GM19438 (cell line): ENCODE data around the gene KLHL10.
"Not testable (repeated sequence)": the region's sequence is repeated elsewhere in the genome, so short reads cannot be mapped to it uniquely, and the experiment has no call there.

Experiments
- ATAC-seq: cut with Tn5 transposase; IDR thresholded peaks from one replicate; pipeline ENCODE4 v1.9.1; 2021; ENCODE audit warnings: low read depth; ENCODE audit not compliant: unreplicated experiment

KLHL10 gene

GRCh38 chr17:41813152-41813680 lies 24.4 kb upstream of the KLHL10 start:
- ATAC-seq = no peak

DNA sequence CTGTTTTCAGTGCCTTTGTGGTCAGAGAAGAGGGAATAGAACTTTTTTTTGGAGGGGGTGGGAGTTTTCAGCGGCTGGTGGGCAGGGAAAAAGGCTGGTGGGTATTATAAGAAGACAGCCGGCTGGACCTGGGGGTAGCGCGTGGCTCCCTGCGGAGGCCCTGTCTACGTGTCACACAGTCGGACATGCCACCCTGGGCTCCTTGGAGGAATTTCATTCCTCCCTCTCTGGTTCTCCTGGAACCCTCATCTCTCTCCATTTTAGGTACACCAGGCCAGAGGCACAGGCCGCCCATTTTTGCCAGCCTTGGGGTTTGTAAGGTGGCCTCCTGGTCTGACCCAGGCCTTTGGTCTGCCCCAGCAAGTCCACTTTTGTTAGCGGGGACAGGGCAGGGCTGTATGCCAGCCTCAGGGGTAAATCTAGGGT lies 23.9 kb upstream of the KLHL10 start:
- ATAC-seq = no peak

DNA sequence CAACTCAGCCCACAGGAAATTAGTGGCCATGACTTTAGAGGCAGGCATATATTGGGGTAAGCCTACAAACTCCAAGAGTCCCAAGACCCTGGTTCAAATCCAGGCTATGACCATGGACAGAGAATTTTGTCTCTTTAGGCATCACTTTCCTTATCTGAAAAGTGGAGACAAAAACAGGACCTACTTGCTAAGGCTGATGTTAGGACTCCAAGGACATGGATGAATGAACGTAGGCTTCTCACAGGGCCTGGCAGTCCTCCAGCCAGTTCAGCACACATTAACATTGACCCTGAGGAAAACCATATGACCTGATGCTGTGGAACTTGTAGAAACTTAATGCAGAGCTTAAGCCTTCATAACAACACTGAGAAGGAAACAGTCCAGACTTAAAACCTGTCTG lies 23.4 kb upstream of the KLHL10 start:
- ATAC-seq = no peak

DNA sequence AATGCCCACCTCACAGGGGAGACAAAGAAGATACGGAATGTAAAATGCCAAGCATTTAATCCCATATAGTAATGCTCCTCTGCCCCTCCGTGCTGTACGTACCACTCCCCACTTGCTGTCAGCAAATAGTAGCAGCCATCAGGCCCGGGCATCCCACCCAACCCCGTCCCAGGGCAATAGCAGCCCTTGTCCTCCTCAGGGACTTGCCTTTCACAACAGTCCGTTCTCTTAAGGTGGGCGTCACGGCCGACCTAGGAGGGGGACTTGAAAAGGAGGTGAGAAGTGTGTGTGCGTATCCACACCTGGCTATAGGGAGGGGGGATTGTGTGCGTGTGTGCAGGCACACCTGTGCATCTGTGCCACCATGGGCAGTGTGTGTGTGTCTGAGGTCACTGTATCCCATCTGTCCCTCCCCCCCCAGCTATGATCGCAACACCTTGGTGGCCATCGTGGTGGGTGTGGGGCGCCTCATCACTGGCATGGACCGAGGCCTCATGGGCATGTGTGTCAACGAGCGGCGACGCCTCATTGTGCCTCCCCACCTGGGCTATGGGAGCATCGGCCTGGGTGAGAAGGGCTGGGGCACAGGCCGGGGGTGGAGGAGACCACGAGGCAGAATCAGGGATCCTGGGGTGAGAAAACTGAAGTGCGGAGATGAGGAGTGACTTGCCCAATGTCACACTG lies 20.8 kb upstream of the KLHL10 start:
- no peak for ATAC-seq

DNA sequence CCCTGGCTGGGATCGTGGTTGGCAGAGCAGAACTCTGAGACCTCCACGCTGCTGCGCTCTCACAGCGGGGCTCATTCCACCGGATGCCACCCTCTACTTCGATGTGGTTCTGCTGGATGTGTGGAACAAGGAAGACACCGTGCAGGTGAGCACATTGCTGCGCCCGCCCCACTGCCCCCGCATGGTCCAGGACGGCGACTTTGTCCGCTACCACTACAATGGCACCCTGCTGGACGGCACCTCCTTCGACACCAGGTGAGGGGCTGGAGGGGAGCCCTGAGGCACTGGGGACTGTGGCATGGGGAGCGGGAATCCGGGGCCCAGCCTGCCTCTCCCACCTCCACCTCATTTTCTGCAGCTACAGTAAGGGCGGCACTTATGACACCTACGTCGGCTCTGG lies 19.6 kb upstream of the KLHL10 start:
- ATAC-seq = no peak

DNA sequence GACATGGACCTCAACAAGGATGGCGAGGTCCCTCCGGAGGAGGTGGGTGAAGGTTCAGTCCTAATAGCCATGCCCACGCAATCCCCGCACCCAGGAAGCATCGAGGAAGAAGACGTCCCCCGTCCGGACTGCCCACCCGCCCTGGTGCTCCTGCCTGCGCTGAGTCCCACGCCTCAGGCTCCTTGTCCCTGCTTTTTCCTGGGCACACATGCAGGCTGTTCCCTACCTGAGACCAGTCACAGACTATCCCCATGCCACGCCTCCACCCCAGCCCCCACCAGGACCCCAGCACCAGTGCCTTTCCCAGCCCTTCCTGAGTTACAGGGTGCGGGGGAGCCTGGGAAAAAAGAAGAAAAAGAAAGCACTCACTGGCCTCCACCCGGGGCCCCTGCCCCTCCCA lies 15.8 kb upstream of the KLHL10 start:
- no peak for ATAC-seq

- ATAC-seq = no peak
Measured at GRCh38 chr17:41822216-41823140, 15.1 kb upstream of the KLHL10 start.

- ATAC-seq = no peak
Measured at GRCh38 chr17:41823141-41823524, 14.5 kb upstream of the KLHL10 start.

- ATAC-seq = no peak
Measured at GRCh38 chr17:41823580-41823979, 14.0 kb upstream of the KLHL10 start.

- ATAC-seq = no peak
Measured at GRCh38 chr17:41824086-41824485, 13.5 kb upstream of the KLHL10 start.

DNA sequence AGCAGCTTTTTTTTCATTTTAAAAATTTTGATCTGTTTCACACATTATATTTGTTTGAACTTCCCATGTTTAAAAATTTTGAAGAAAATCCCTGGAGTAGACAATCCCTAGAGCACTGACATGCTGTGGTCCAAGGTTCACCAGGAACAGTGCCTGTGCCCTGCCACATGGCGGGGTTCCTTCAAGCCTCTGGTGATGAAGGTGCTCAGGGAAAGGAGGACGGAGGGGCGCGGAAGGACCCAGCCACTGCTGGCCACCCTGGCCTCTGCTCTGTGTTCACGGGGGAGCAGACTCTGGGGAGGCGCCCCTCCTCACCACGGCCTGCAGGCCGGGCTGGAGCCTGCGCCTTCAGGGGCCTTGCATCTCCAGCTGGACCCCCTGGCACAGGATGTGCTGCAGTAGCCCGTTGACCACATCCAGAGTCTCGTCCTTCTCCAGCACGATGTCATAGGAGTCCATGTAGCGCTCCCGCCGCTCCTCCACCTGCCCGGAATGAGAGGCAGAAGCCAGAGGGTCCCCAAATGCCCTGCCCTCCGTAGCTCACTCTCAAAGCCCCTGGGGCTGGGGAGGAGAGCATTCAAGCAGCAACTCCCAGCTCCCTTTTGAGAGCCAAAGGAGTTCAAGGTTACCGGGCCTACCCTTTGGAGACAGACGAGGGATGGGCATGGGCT lies 12.3 kb upstream of the KLHL10 start:
- ATAC-seq = no peak

GRCh38 chr17:41829961-41830360 lies 7.7 kb upstream of the KLHL10 start:
- ATAC-seq = not testable (repeated sequence)

GRCh38 chr17:41835214-41835799 lies 2.3 kb upstream of the KLHL10 start:
- ATAC-seq = peak; percentile 28

DNA sequence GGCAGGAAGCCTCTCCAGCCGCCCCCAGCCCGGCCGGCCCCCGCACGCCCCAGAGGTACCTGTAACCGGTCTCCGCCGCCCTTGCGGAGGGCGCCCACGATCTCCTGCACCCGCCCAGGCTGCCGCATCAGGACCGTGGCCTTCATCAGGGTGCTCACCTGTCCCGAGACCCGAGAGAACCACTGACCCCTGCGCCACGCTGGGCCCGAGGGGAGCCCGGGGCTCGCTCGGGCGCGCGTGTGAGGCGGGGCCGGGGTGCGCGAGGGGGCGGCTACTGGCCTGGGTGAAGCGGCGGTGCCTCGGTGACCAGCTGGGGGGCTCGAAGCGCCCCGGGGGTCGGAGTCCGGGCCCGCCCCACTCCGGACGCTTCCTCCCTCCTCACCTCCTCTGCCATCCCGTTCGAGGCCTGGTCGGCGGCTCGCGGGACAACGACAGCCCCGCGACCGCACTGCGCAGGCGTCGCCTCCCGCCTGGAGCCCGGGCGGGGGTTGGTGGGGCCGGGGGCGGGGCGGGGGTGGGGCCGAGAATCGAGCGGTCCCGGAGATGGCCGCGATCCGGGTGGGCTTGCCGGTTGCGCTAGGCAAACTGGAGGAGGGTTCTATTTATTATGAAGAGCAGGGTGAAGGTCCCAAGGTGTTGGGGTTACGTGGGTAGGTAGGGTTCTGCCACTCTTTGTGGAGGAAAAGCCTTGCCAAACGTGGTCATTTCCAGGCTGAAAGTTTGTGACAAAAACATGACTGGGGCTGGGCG lies 1.6 kb upstream of the KLHL10 start, which contains the start of gene NT5C3B:
TSS of gene NT5C3B (minus strand) at position 433 of the 750 bp plus-strand sequence. CDS start at position 394, 39 bp downstream.
- peak; percentile 68 for ATAC-seq

DNA sequence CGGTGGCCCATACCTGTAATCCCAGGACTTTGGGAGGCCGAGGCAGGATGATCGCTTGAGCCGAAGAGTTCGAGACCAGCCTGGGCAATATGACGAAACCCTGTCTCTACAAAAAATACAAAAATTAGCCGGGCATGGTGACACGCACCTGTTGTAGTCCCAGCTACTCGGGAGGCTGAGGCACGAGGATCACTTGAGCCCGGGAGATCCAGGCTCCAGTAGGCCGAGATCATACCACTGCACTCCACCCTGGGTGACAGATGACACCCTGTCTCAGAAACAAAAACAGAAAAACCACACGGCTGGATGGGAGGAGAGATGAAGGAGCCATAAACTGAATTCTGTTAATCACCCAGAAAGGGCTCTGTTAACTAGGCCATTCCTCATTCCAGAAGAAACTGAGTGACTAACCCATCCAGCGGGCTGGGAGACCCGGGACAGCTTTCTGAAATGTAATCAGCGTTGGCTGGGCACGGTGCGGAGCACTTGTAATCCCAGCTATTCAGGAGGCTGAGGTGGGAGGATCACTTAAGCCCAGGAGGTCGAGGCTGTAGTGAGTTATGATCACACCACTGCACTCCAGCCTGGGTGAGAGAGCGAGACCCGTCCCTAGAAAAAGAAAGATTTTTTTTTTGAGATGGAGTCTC lies 952 bp upstream of the KLHL10 start:
- no peak for ATAC-seq

- ATAC-seq = not testable (repeated sequence)
Measured at GRCh38 chr17:41839448-41839847, 1.8 kb downstream of the KLHL10 start.

- ATAC-seq = not testable (repeated sequence)
Measured at GRCh38 chr17:41840781-41841180, 3.2 kb downstream of the KLHL10 start.

- no peak for ATAC-seq
Measured at GRCh38 chr17:41844971-41845370, 7.3 kb downstream of the KLHL10 start.

- no peak for ATAC-seq
Measured at GRCh38 chr17:41848788-41849187, 11.2 kb downstream of the KLHL10 start.
